IMR-90 (cell line): ENCODE measurements around the gene RERE. TPM values are rescaled to one million over a fixed set of nuclear protein-coding genes. Genes with fewer than 3 reads are reported as not detected.

ENCODE experiments used
- ATAC-seq: fragments of 200-7000 bp; cut with Tn5 transposase; 2 replicates; pipeline ENCODE4 v1.9.1; 2020; ENCODE audit warnings: low read depth, mild to moderate bottlenecking, moderate library complexity
- BruUV-seq: library from RNA; stranded (reverse); fragments of 400-500 nt; replicated peaks from 2 replicates; lab custom pipeline; 2021; lab: Mats Ljungman, UMichigan
- CTCF ChIA-PET: fragments of 300-600 bp; formaldehyde crosslinking; extraction: SDS; loops from one replicate; lab custom pipeline; 2021; ENCODE audit warnings: antibody characterized with exemption; lab: Yijun Ruan, JAX
- POLR2A ChIA-PET: fragments of 300-600 bp; sonication (Branson Sonifier 250); formaldehyde crosslinking; loops from one replicate; lab custom pipeline; 2022; ENCODE audit warnings: antibody characterized with exemption; ENCODE audit not compliant: unreplicated experiment; lab: Charles Lee
- DNase-seq: peaks from one replicate; pipeline ENCODE4 v3.0.0; 2013
- H2AFZ ChIP-seq: replicated peaks from 2 replicates; pipeline ENCODE3; 2013; ENCODE audit warnings: low read length, mild to moderate bottlenecking; ENCODE audit not compliant: poor library complexity
- H2AK5ac ChIP-seq: 2 replicates; pipeline ENCODE4 v1.6.1; 2013; ENCODE audit warnings: low read depth, low read length, inconsistent platforms
- H2AK9ac ChIP-seq: replicated peaks from 2 replicates; pipeline ENCODE3; 2013; ENCODE audit warnings: mild to moderate bottlenecking, low read depth, low read length, moderate library complexity; ENCODE audit not compliant: poor library complexity
- H2BK120ac ChIP-seq: 2 replicates; pipeline ENCODE4 v1.6.1; 2013; ENCODE audit warnings: low read depth, low read length, inconsistent platforms
- H2BK15ac ChIP-seq: 3 replicates; pipeline ENCODE4 v1.6.1; 2013; ENCODE audit warnings: low read depth, low read length, inconsistent platforms
- H2BK20ac ChIP-seq: 2 replicates; pipeline ENCODE4 v1.6.1; 2013; ENCODE audit warnings: low read depth, mild to moderate bottlenecking, inconsistent platforms, low read length, moderate library complexity
- H2BK5ac ChIP-seq: 2 replicates; pipeline ENCODE4 v1.6.1; 2013; ENCODE audit warnings: mild to moderate bottlenecking, low read depth, low read length, inconsistent platforms; ENCODE audit not compliant: poor library complexity, severe bottlenecking
- H3K14ac ChIP-seq: replicated peaks from 2 replicates; pipeline ENCODE4 v1.6.1; 2013; ENCODE audit warnings: low read depth, low read length, inconsistent platforms
- H3K18ac ChIP-seq: 2 replicates; pipeline ENCODE4 v1.6.1; 2013; ENCODE audit warnings: low read depth, low read length, control low read depth
- H3K23ac ChIP-seq: 2 replicates; pipeline ENCODE4 v1.6.1; 2013; ENCODE audit warnings: low read depth, low read length, inconsistent platforms
- H3K27ac ChIP-seq: 2 replicates; pipeline ENCODE4 v1.5.1; 2013; ENCODE audit warnings: mild to moderate bottlenecking, control low read depth, low read length; ENCODE audit not compliant: insufficient read depth
- H3K27me3 ChIP-seq: 2 replicates; pipeline ENCODE4 v1.6.1; 2013; ENCODE audit warnings: low read length; ENCODE audit not compliant: control insufficient read depth, insufficient read depth
- H3K36me3 ChIP-seq: 2 replicates; pipeline ENCODE4 v1.6.1; 2013; ENCODE audit warnings: low read length, mixed read lengths; ENCODE audit not compliant: control insufficient read depth, insufficient read depth
- H3K4ac ChIP-seq: 2 replicates; pipeline ENCODE4 v1.6.1; 2013; ENCODE audit warnings: low read depth, low read length, inconsistent platforms
- H3K4me1 ChIP-seq: 2 replicates; pipeline ENCODE4 v1.6.1; 2013; ENCODE audit warnings: low read length, mixed read lengths; ENCODE audit not compliant: control insufficient read depth, insufficient read depth
- H3K4me2 ChIP-seq: 2 replicates; pipeline ENCODE4 v1.6.1; 2013; ENCODE audit warnings: low read depth, mild to moderate bottlenecking, control low read depth, low read length, moderate library complexity
- H3K4me3 ChIP-seq: 2 replicates; pipeline ENCODE4 v1.5.1; 2013; ENCODE audit warnings: low read depth, mild to moderate bottlenecking, control low read depth, low read length, moderate library complexity; ENCODE audit not compliant: insufficient read depth
- H3K56ac ChIP-seq: 2 replicates; pipeline ENCODE4 v1.6.1; 2013; ENCODE audit warnings: low read length, inconsistent platforms; ENCODE audit not compliant: insufficient read depth; ENCODE audit errors: extremely low read depth
- H3K79me1 ChIP-seq, 2 experiments: 2 replicates each; pipeline ENCODE4 v1.6.1; 2013; ENCODE audit warnings: low read length in 2 of 2, inconsistent platforms in 1 of 2, low read depth in 1 of 2
- H3K9ac ChIP-seq: 2 replicates; pipeline ENCODE4 v1.6.1; 2013; ENCODE audit warnings: low read depth, low read length, control low read depth
- H3K9me1 ChIP-seq: 2 replicates; pipeline ENCODE4 v1.6.1; 2013; ENCODE audit warnings: low read length, inconsistent platforms; ENCODE audit not compliant: insufficient read depth
- H3K9me3 ChIP-seq: 2 replicates; pipeline ENCODE4 v1.6.1; 2013; ENCODE audit warnings: low read length; ENCODE audit not compliant: control insufficient read depth, insufficient read depth
- H4K20me1 ChIP-seq: 2 replicates; pipeline ENCODE4 v1.6.1; 2013; ENCODE audit warnings: low read length, inconsistent platforms; ENCODE audit not compliant: insufficient read depth
- H4K5ac ChIP-seq: 2 replicates; pipeline ENCODE4 v1.6.1; 2013; ENCODE audit warnings: mild to moderate bottlenecking, low read depth, low read length, control low read depth
- H4K8ac ChIP-seq, 2 experiments: 2 replicates each; pipeline ENCODE4 v1.6.1; 2013; ENCODE audit warnings: low read depth in 2 of 2, low read length in 2 of 2, control low read depth in 1 of 2, inconsistent platforms in 1 of 2
- H4K91ac ChIP-seq: 2 replicates; pipeline ENCODE4 v1.6.1; 2013; ENCODE audit warnings: low read depth, low read length, inconsistent platforms; ENCODE audit not compliant: insufficient read depth
- BHLHE40 ChIP-seq: fragments of 150-350 bp; IDR thresholded peaks from 2 replicates; pipeline ENCODE4 v1.6.1; 2016; ENCODE audit warnings: mild to moderate bottlenecking, low read depth, low read length
- CTCF ChIP-seq: conservative IDR thresholded peaks from 2 replicates; pipeline ENCODE4 v1.5.1; 2012; ENCODE audit warnings: mild to moderate bottlenecking, low read depth, low read length, improper control_type of control experiment
- FOS ChIP-seq: fragments of 150-350 bp; IDR thresholded peaks from 2 replicates; pipeline ENCODE4 v1.6.1; 2016; ENCODE audit warnings: low read depth, low read length
- MXI1 ChIP-seq: IDR thresholded peaks from 2 replicates; pipeline ENCODE4 v1.6.1; 2012; ENCODE audit warnings: low read depth, mild to moderate bottlenecking, low read length, moderate library complexity, borderline replicate concordance
- NFE2L2 ChIP-seq: fragments of 150-350 bp; IDR thresholded peaks from 2 replicates; pipeline ENCODE4 v1.6.1; 2016; ENCODE audit warnings: low read depth, mild to moderate bottlenecking, low read length
- POLR2A ChIP-seq: IDR thresholded peaks from 2 replicates; pipeline ENCODE4 v1.6.1; 2012; ENCODE audit warnings: mild to moderate bottlenecking, low read depth, low read length
- RAD21 ChIP-seq: IDR thresholded peaks from 2 replicates; pipeline ENCODE4 v1.6.1; 2012; ENCODE audit warnings: low read length, improper control_type of control experiment
- RCOR1 ChIP-seq: IDR thresholded peaks from 2 replicates; pipeline ENCODE4 v1.6.1; 2012; ENCODE audit warnings: mild to moderate bottlenecking, low read length, improper control_type of control experiment; ENCODE audit not compliant: insufficient replicate concordance
- RFX5 ChIP-seq: IDR thresholded peaks from 2 replicates; pipeline ENCODE4 v1.8.0; 2012; ENCODE audit warnings: low read depth, mild to moderate bottlenecking, low read length, moderate library complexity
- SMC3 ChIP-seq: fragments of 150-350 bp; IDR thresholded peaks from 2 replicates; pipeline ENCODE4 v1.6.1; 2016; ENCODE audit warnings: low read depth, mild to moderate bottlenecking, antibody characterized with exemption, low read length, moderate library complexity
- WGBS, 2 experiments: methylation state at CpG; one replicate each; pipeline versions ENCODE4 v1.1.5 to v1.1.7; 2013; ENCODE audit warnings: missing lambda C conversion rate in 2 of 2; ENCODE audit not compliant: insufficient read length in 1 of 2; ENCODE audit errors: extremely low coverage in 2 of 2; 5-methylcytosine and 5-hydroxymethylcytosine counted together
- dilution Hi-C: fragments of 300-500 bp; cut with HindIII; formaldehyde crosslinking; loops from one replicate; pipeline ENCODE4 v1.14.3; 2018; ENCODE audit warnings: low sequenced_read_pairs; ENCODE audit not compliant: unreplicated experiment
- in situ Hi-C: fragments of 300-500 bp; cut with MboI; formaldehyde crosslinking; loops from 3 replicates; pipeline ENCODE4 v1.14.3; 2019; ENCODE audit warnings: low sequenced_read_pairs, inconsistent platforms, mixed read lengths
- intact Hi-C: fragments of 100-400 bp; cut with micrococcal nuclease; formaldehyde crosslinking; loops from 2 replicates; pipeline ENCODE4 v1.10.0; 2022
- polyA plus RNA-seq, 3 experiments: library from polyadenylated mRNA; depleted of rRNA; stranded (reverse); fragments of >200 nt; gene quantifications; 2 replicates each; pipeline ENCODE4 v1.2.3, GENCODE V29; 2012; ENCODE audit warnings: low replicate concordance in 1 of 3
- total RNA-seq: library from RNA; depleted of rRNA; stranded (reverse); fragments of >200 nt; gene quantifications from 2 replicates; pipeline ENCODE4 v1.2.3, GENCODE V29; 2012
- TF ChIP-seq, protein P1 (sequence below): fragments of 150-350 bp; IDR thresholded peaks from 2 replicates; pipeline ENCODE4 v1.6.1; 2016; ENCODE audit warnings: low read depth, mild to moderate bottlenecking, low read length, moderate library complexity, borderline replicate concordance
- TF ChIP-seq, protein P2 (sequence below): fragments of 150-350 bp; IDR thresholded peaks from 2 replicates; pipeline ENCODE4 v1.6.1; 2017; ENCODE audit warnings: mild to moderate bottlenecking, antibody characterized with exemption, low read length, low read depth

RERE gene
- total and polyA plus RNA-seq, 2 of the 4 experiments (the other 2 are of a cell fraction), result 11.5 to 25.1 TPM

GRCh38 chr1:8562222-8562621, 255.2 kb downstream of the RERE start:
- Histone ChIP-seq H3K18ac (no peak overlapping the region), H3K4me1 (peaks cover 10% of the 10 kb centered on the region), H2BK20ac (no peak overlapping the region), H4K8ac (no peak overlapping the region), H3K23ac (no peak overlapping the region), H3K4me2 (no peak overlapping the region), H3K27ac (no peak overlapping the region), H3K4ac (no peak overlapping the region), H3K36me3 (no peaks in the 10 kb centered on the region), H3K9ac (no peak overlapping the region), H2AK9ac (no peak overlapping the region), H2AK5ac (no peak overlapping the region), H2BK5ac (no peak overlapping the region), H3K56ac (no peak overlapping the region), H2AFZ (no peak overlapping the region), H3K4me3 (no peak overlapping the region), H3K27me3 (no peaks in the 10 kb centered on the region), H4K20me1 (peaks cover 4% of the 10 kb centered on the region; the same call in 1 of the 2 replicates), H2BK120ac (no peak overlapping the region), H3K14ac (no peak overlapping the region), H3K79me1 (peaks cover 36 to 61% of the 10 kb centered on the region in 2 experiments), H3K9me3 (no peaks in the 10 kb centered on the region), H4K91ac (no peak overlapping the region), H2BK15ac (no peak overlapping the region), H3K9me1 (peaks cover 11% of the 10 kb centered on the region), H4K5ac (no peak overlapping the region)
- ATAC-seq (no peak), DNase-seq (no peak)
- WGBS, 2 experiments, result no CpG with 5 or more reads among the region's 2 CpGs
- ChIA-PET CTCF (interaction anchor here (0.7 to 1.7 kb wide), 5 partner anchors 23 to 287 kb away, joined by 3 to 6 read pairs (median 3); no protein-coding TSS in a partner anchor), POLR2A (no interaction called here)
- dilution Hi-C loops (no loop called here), in situ Hi-C loops (loop anchor here (5.0 to 25.0 kb wide), 3 partner anchors 165 to 575 kb away; no protein-coding TSS in a partner anchor), intact Hi-C loops (loop anchor here (5.0 kb wide), 1 partner anchor 95 kb away; no protein-coding TSS in a partner anchor)
- TF ChIP-seq RFX5 (no peak), BHLHE40 (no peak), MXI1 (no peak), NFE2L2 (no peak), CTCF (no peak), SMC3 (no peak), POLR2A (no peak), FOS (no peak), RAD21 (no peak), RCOR1 (no peak)
- TF ChIP-seq, protein P1, sequence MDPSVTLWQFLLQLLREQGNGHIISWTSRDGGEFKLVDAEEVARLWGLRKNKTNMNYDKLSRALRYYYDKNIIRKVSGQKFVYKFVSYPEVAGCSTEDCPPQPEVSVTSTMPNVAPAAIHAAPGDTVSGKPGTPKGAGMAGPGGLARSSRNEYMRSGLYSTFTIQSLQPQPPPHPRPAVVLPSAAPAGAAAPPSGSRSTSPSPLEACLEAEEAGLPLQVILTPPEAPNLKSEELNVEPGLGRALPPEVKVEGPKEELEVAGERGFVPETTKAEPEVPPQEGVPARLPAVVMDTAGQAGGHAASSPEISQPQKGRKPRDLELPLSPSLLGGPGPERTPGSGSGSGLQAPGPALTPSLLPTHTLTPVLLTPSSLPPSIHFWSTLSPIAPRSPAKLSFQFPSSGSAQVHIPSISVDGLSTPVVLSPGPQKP, result no peak
- TF ChIP-seq, protein P2, sequence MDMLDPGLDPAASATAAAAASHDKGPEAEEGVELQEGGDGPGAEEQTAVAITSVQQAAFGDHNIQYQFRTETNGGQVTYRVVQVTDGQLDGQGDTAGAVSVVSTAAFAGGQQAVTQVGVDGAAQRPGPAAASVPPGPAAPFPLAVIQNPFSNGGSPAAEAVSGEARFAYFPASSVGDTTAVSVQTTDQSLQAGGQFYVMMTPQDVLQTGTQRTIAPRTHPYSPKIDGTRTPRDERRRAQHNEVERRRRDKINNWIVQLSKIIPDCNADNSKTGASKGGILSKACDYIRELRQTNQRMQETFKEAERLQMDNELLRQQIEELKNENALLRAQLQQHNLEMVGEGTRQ, result no peak
- BruUV-seq, result no TSS peak
